ENCODE measurements around the gene FRMD3.

The FRMD3 gene

GRCh38 chr9:83456226-83456625 is 82.0 kb downstream of the FRMD3 start:
- no peak for DNase-seq (ENCODE audit: low spot score)

GRCh38 chr9:83454076-83454475 is 84.1 kb downstream of the FRMD3 start:
- no peak for TF ChIP-seq CTCF (IDR thresholded peaks at IDR 0.05; ENCODE audit: extremely low read depth, missing control alignments)
- no peak for DNase-seq (ENCODE audit: low spot score)

More at GRCh38 chr9:83456226-83456625, 82.0 kb downstream of the FRMD3 start:
- TF ChIP-seq CTCF (IDR thresholded peaks at IDR 0.05; ENCODE audit: extremely low read depth, missing control alignments) = no peak

- DNase-seq (ENCODE audit: low spot score) = no peak
Observed at GRCh38 chr9:83451308-83451707, 86.9 kb downstream of the FRMD3 start.

GRCh38 chr9:83449983-83450382 is 88.2 kb downstream of the FRMD3 start:
- no peak for TF ChIP-seq CTCF (IDR thresholded peaks at IDR 0.05; ENCODE audit: extremely low read depth, missing control alignments)
- DNase-seq (ENCODE audit: low spot score) = no peak

More at GRCh38 chr9:83451308-83451707, 86.9 kb downstream of the FRMD3 start:
- no peak for TF ChIP-seq CTCF (IDR thresholded peaks at IDR 0.05; ENCODE audit: extremely low read depth, missing control alignments)

- TF ChIP-seq CTCF (IDR thresholded peaks at IDR 0.05; ENCODE audit: extremely low read depth, missing control alignments) = no peak
- DNase-seq (ENCODE audit: low spot score) = no peak
Observed at GRCh38 chr9:83449166-83449565, 89.0 kb downstream of the FRMD3 start.

GRCh38 chr9:83448626-83449025 is 89.6 kb downstream of the FRMD3 start:
- no peak for DNase-seq (ENCODE audit: low spot score)
- no peak for TF ChIP-seq CTCF (IDR thresholded peaks at IDR 0.05; ENCODE audit: extremely low read depth, missing control alignments)

- DNase-seq (ENCODE audit: low spot score) = no peak
- TF ChIP-seq CTCF (IDR thresholded peaks at IDR 0.05; ENCODE audit: extremely low read depth, missing control alignments) = no peak
Observed at GRCh38 chr9:83447351-83447750, 90.8 kb downstream of the FRMD3 start.

Data from GM20000 (cell line).